Measurements from ENCODE around the gene SCP2. TPM values are rescaled to one million over a fixed set of nuclear protein-coding genes. Genes with fewer than 3 reads are reported as not detected.
A peak's percentile ranks its signal among the peaks of the same experiment; 100 is the strongest.

Gene SCP2
- 97.5 and 106 TPM in 2 replicates for total RNA-seq (2014; rRNA removed)
- percentile 70 among the genes with signal in this experiment for Bru-seq, nascent RNA
- BruChase-seq, experiment 1, labeled RNA remaining after a 6-hour chase, result percentile 67 among the genes with signal in this experiment
- BruChase-seq, experiment 2, labeled RNA remaining after a 2-hour chase, result percentile 67 among the genes with signal in this experiment
- long read RNA-seq, transcript SCP2-201 (15 exons, 1,889 nt), result minor isoform, 6 of 278 reads
- long read RNA-seq, transcript SCP2-203 (16 exons, 2,811 nt), result minor isoform, 83 of 278 reads
- long read RNA-seq, transcript SCP2-207 (5 exons, 894 nt), result major isoform, 155 of 278 reads
- long read RNA-seq, partial matches to known transcripts, result 13 of 278 reads
- long read RNA-seq, other reads (novel, unspliced or antisense), result 16 of 278 reads

GRCh38 chr1:52927212-52928014 lies at the start of gene SCP2:
Gene SCP2, plus strand, starts transcription at chr1:52927276. Its CDS starts 121 bp downstream, at chr1:52927397.
- POLR2A ChIA-PET (ENCODE audit: unreplicated experiment), result interaction anchor here (0.6 kb wide), 1 partner anchor 201 kb away, joined by 3 read pairs; no protein-coding TSS in a partner anchor

GRCh38 chr1:52877554-52877953 lies 49.5 kb upstream of the SCP2 start:
- ATAC-seq, result no peak
- intact Hi-C loops (cut with micrococcal nuclease), result no loop called here

More at GRCh38 chr1:52927212-52928014, at the start of gene SCP2:
- intact Hi-C loops (cut with micrococcal nuclease), result loop anchor here (10.0 kb wide), 2 partner anchors 103 to 177 kb away; no protein-coding TSS in a partner anchor
- no peak for TF ChIP-seq EZH2 (IDR thresholded peaks at IDR 0.05; ENCODE audit: low read length, unreplicated experiment)
- TF ChIP-seq EZH2phosphoT487 (IDR thresholded peaks at IDR 0.05; ENCODE audit: borderline replicate concordance, low read length), result no peak
- TF ChIP-seq CTCF (conservative IDR thresholded peaks at IDR 0.05; ENCODE audit: low read depth, low read length), result no peak
- no peaks in the 10 kb centered on the region for H3K27me3 ChIP-seq (ENCODE audit: low read length)
- peak within 1 kb of the TSS; percentile 91 for H3K4me2 ChIP-seq (ENCODE audit: low read length)
- DNase-seq (peak; percentile 79), ATAC-seq (peak; percentile 84)
- H3K79me2 ChIP-seq (ENCODE audit: low read length), result peaks cover 21% of the 10 kb centered on the region
- TSS peak; percentile 43 for BruUV-seq (replicated peaks)
- H3K27ac ChIP-seq (ENCODE audit: low read length), result no peak within 1 kb of the TSS
- no peaks in the 10 kb centered on the region for H3K9me2 ChIP-seq (replicated peaks; ENCODE audit: low read length)
- peak within 1 kb of the TSS; percentile 84 for H3K9ac ChIP-seq (ENCODE audit: low read length)
- H3K4me1 ChIP-seq (ENCODE audit: insufficient read depth, low read length), result peaks cover 13% of the 10 kb centered on the region; the same call in 1 of the 2 replicates
- H3K9me3 ChIP-seq (ENCODE audit: low read length), result no peaks in the 10 kb centered on the region
- no peaks in the 10 kb centered on the region for H3K36me3 ChIP-seq (ENCODE audit: low read depth, low read length)
- peak within 1 kb of the TSS; percentile 97 for H2AFZ ChIP-seq (ENCODE audit: low read length)
- H3K4me3 ChIP-seq (ENCODE audit: low read length), result peak within 1 kb of the TSS; percentile 85
- no peaks in the 10 kb centered on the region for H4K20me1 ChIP-seq (ENCODE audit: low read length)
- H3F3A ChIP-seq (ENCODE audit: low read length, unreplicated experiment), result no peaks in the 10 kb centered on the region
- CTCF ChIA-PET, result interaction anchor here (0.5 to 0.7 kb wide), 5 partner anchors 8 to 254 kb away, joined by 3 to 10 read pairs (median 7); no protein-coding TSS in a partner anchor

More at GRCh38 chr1:52877554-52877953, 49.5 kb upstream of the SCP2 start:
- H3K4me3 ChIP-seq (ENCODE audit: low read length), result no peak overlapping the region
- H3K27ac ChIP-seq (ENCODE audit: low read length), result no peak overlapping the region
- H3F3A ChIP-seq (ENCODE audit: low read length, unreplicated experiment), result no peaks in the 10 kb centered on the region
- H3K4me2 ChIP-seq (ENCODE audit: low read length), result no peak overlapping the region
- H3K27me3 ChIP-seq (ENCODE audit: low read length), result no peaks in the 10 kb centered on the region
- CTCF ChIA-PET, result no interaction called here
- no peak for TF ChIP-seq EZH2 (IDR thresholded peaks at IDR 0.05; ENCODE audit: low read length, unreplicated experiment)
- TF ChIP-seq EZH2phosphoT487 (IDR thresholded peaks at IDR 0.05; ENCODE audit: borderline replicate concordance, low read length), result no peak
- no peak for TF ChIP-seq CTCF (conservative IDR thresholded peaks at IDR 0.05; ENCODE audit: low read depth, low read length)
- H3K36me3 ChIP-seq (ENCODE audit: low read depth, low read length), result no peaks in the 10 kb centered on the region
- H2AFZ ChIP-seq (ENCODE audit: low read length), result no peak overlapping the region
- H3K9me3 ChIP-seq (ENCODE audit: low read length), result no peaks in the 10 kb centered on the region
- H4K20me1 ChIP-seq (ENCODE audit: low read length), result no peaks in the 10 kb centered on the region
- POLR2A ChIA-PET (ENCODE audit: unreplicated experiment), result no interaction called here
- no peak for DNase-seq
- no peaks in the 10 kb centered on the region for H3K9me2 ChIP-seq (replicated peaks; ENCODE audit: low read length)
- no peak overlapping the region for H3K9ac ChIP-seq (ENCODE audit: low read length)
- no TSS peak for BruUV-seq (replicated peaks)
- no peaks in the 10 kb centered on the region for H3K79me2 ChIP-seq (ENCODE audit: low read length)
- no peaks in the 10 kb centered on the region for H3K4me1 ChIP-seq (ENCODE audit: insufficient read depth, low read length)

All from PC-3 (cell line).